Fibroblast of lung (primary cell): ENCODE results near the gene IPO8.

Experiments used
- CTCF ChIP-seq, 2 donors: IDR thresholded peaks in 1 of 2; conservative IDR thresholded peaks in 1 of 2; 1 replicate in 1 of 2; 2 replicates in 1 of 2; pipeline ENCODE4 v1.5.1; 2011 to 2012; ENCODE audit warnings: low read length in 2 of 2, control low read depth in 1 of 2, inconsistent platforms in 1 of 2, low read depth in 1 of 2, mild to moderate bottlenecking in 1 of 2
- EZH2 ChIP-seq: IDR thresholded peaks from 2 replicates; pipeline ENCODE4 v1.5.1; 2012; ENCODE audit warnings: low read length, control low read depth, mild to moderate bottlenecking; ENCODE audit errors: missing control alignments

- TF ChIP-seq CTCF (conservative IDR thresholded peaks at IDR 0.05 in 1 of 2, IDR thresholded peaks at IDR 0.05 in 1 of 2; ENCODE audit: low read depth in 1 of 2, low read length in 2 of 2) = peak in 1 of 2 donors; percentile 16
- no peak for TF ChIP-seq EZH2
Measured at GRCh38 chr12:30694412-30695198, 1.1 kb downstream of the IPO8 start.
